Epithelial cell of proximal tubule (primary cell): ENCODE data around the gene CLPX. TPM values are rescaled to one million over a fixed set of nuclear protein-coding genes. Genes with fewer than 3 reads are reported as not detected.

ENCODE experiments used
- DNase-seq: peaks from one replicate; pipeline ENCODE4 v3.0.0-alpha.2; 2011; ENCODE audit warnings: low read depth
- H3K4me3 ChIP-seq: 2 replicates; pipeline ENCODE4 v1.5.1; 2011; ENCODE audit warnings: low read depth, mild to moderate bottlenecking, low read length
- CTCF ChIP-seq: conservative IDR thresholded peaks from 2 replicates; pipeline ENCODE4 v1.5.1; 2012; ENCODE audit warnings: low read depth, mild to moderate bottlenecking, low read length
- total RNA-seq: library from RNA; depleted of rRNA; stranded (reverse); fragments of >200 nt; gene quantifications from 2 replicates; pipeline ENCODE4 v1.2.3, GENCODE V29; 2015

Gene CLPX
- total RNA-seq, 1 donor from 2014 or later, result 24.3 TPM

DNA sequence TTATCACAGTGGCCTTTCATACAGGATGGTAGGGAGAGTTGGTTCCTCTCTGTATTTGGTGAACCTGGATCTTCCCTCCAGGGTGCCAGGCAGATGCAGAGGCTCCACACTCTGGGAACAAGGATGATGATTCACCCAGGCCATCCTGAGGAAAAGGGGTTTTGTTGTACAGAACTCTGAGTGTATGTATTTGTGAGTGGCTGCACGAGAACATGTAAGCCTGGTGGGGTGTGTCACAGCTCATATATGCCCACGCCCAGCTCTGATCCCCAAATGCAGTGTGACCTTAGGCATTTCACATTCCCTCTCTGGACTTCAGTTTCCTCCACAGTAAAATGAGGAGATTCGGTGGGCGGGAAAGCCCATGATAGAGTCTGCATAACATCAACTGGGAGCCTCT is 37.7 kb upstream of the CLPX start:
- TF ChIP-seq CTCF, result no peak
- no peak overlapping the region for H3K4me3 ChIP-seq
- no peak for DNase-seq

GRCh38 chr15:65221697-65222096 is 36.6 kb upstream of the CLPX start:
- DNase-seq, result no peak
- H3K4me3 ChIP-seq, result no peak overlapping the region

DNA sequence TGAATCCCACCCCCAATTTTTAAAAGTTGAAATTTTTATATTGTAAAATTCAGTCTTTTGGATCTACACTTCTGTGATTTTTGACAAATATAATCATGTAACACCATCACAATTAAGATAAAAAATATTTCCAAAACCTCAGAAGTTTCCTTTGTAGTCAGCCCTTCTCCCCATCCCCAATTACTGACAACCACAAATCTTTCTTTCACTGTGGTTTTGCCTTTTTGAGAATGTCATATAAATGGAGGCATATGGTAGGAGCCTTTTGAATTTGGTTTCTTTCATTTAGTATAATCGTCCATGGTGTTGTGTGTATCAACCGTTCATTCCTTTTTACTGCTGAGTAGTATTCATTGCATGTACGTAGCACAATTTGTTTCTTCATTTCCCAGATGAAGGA is 34.0 kb upstream of the CLPX start:
- no peak overlapping the region for H3K4me3 ChIP-seq
- no peak for DNase-seq
- no peak for TF ChIP-seq CTCF

More at GRCh38 chr15:65221697-65222096, 36.6 kb upstream of the CLPX start:
- no peak for TF ChIP-seq CTCF

DNA sequence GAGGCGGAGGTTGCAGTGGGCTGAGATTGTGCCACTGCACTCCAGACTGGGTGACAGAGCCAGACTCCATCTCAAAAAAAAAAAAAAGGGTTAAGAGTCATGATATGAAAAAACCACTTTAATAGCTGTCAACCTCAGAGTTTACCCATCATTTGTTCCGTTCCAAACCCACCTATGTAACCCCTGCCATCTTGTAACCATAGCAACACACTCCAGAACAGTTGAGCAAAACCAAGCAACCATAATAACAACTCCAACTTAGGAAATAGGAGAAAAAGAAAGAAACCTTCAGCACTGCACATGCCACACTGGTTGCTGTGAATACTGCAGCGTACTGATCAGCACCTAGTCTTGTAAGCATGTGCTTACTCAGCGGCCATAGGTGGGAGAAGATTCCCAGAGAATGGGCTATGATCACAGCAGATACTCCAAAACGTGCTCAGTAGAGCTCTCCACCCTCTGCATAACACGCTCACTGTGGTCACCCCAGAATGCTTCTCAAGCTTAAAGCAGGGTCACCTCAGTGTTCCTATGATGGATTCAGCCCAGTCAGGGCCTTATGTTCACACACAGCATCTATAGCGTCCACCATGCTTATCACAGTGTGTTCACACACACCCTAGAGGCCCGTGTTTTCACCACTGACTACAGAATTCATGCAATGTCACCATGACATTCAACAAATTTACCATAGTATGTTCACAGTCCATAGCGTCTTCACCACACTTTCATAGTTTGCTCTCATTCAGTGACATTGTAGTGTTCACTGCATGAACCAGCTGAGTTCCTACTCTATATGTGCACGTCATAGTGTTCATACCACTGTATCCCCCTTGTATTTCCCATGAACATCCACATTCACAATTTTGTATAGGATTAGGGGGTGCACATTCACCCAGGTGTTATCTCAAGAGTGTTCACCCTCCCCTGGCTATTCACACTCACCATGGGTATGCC is 32.7 kb upstream of the CLPX start:
- no peak for TF ChIP-seq CTCF
- H3K4me3 ChIP-seq, result no peak overlapping the region
- DNase-seq, result no peak

DNA sequence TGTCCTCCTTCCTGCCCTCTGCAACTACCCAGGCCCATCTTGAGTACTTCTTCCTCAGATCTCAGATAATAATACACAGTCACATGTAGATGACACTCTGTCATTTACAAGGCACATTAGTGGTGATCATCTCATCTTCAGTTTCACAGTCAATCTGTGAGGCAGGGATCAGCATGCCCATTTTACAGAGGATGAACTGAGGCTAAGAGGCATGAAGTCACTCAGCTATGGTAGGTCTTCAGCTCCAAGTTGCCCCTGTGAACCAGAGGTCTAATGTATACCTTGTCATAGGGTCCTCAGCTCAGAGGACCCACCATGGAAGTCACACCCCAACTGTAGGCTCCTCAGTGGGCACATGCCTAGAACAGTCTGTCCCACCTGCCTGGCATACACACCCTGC is 30.4 kb upstream of the CLPX start:
- TF ChIP-seq CTCF, result no peak
- H3K4me3 ChIP-seq, result no peak overlapping the region
- no peak for DNase-seq

- no peak for DNase-seq
- no peak overlapping the region for H3K4me3 ChIP-seq
- TF ChIP-seq CTCF, result no peak
Measured at GRCh38 chr15:65214010-65214409, 28.9 kb upstream of the CLPX start.

- no peak for DNase-seq
- no peak overlapping the region for H3K4me3 ChIP-seq
- TF ChIP-seq CTCF, result no peak
Measured at GRCh38 chr15:65213241-65213640, 28.1 kb upstream of the CLPX start.
